HepG2 (cell line): ENCODE data around the gene MTUS2. TPM values are rescaled to one million over a fixed set of nuclear protein-coding genes. Genes with fewer than 3 reads are reported as not detected.

Source experiments
- ATAC-seq: fragments of 200-7000 bp; cut with Tn5 transposase; 3 replicates; pipeline ENCODE4 v1.9.1; 2020; ENCODE audit warnings: mild to moderate bottlenecking, moderate library complexity
- BruUV-seq: library from RNA; stranded (reverse); fragments of 400-500 nt; replicated peaks from 2 replicates; lab custom pipeline; 2021; lab: Mats Ljungman, UMichigan
- CTCF ChIA-PET: fragments of 300-600 bp; formaldehyde crosslinking; extraction: SDS; loops from one replicate; lab custom pipeline; 2021; ENCODE audit warnings: low total read pairs, inconsistent platforms, low intra/inter-chr PET ratio; lab: Yijun Ruan, JAX
- POLR2A ChIA-PET: fragments of 350-600 bp; sonication (Branson Sonifier 250); formaldehyde crosslinking; loops from one replicate; lab custom pipeline; 2020; ENCODE audit warnings: antibody characterized with exemption, inconsistent platforms; lab: Yijun Ruan, JAX
- DNase-seq: peaks from one replicate; pipeline ENCODE4 v3.0.0-alpha.2; 2015; ENCODE audit warnings: low spot score
- FAIRE-seq: peaks from 3 replicates; lab custom pipeline; 2011; peaks lifted over from hg19 to GRCh38; lab: Jason Lieb, UNC
- H2AFZ ChIP-seq: one replicate; pipeline ENCODE4 v1.6.1; 2011; ENCODE audit warnings: low read length, inconsistent platforms
- H3K27ac ChIP-seq: fragments of 300-600 bp; 3 replicates; pipeline ENCODE4 v1.8.0; 2011; ENCODE audit warnings: mixed run types, mild to moderate bottlenecking, mixed read lengths, low read length, inconsistent platforms; ENCODE audit not compliant: insufficient read depth; ENCODE audit errors: extremely low read length
- H3K27me3 ChIP-seq, 2 experiments: fragments of 200-600 bp in 1 of 2; 2 replicates in 1 of 2; 3 replicates in 1 of 2; pipeline versions ENCODE4 v1.6.0 to v1.8.0; 2011; ENCODE audit warnings: low read length in 2 of 2, mild to moderate bottlenecking in 2 of 2, moderate library complexity in 2 of 2, inconsistent platforms in 1 of 2; ENCODE audit not compliant: insufficient read depth in 2 of 2, control insufficient read depth in 1 of 2
- H3K36me3 ChIP-seq, 2 experiments: fragments of 200-600 bp in 1 of 2; replicated peaks in 1 of 2; 2 replicates in 1 of 2; 3 replicates in 1 of 2; pipeline versions ENCODE4 v1.5.1 to v1.8.0; 2011; ENCODE audit warnings: low read length in 2 of 2, inconsistent platforms in 1 of 2; ENCODE audit not compliant: insufficient read depth in 2 of 2, control insufficient read depth in 1 of 2
- H3K4me1 ChIP-seq: 2 replicates; pipeline ENCODE4 v1.5.1; 2012; ENCODE audit warnings: low read length, inconsistent platforms; ENCODE audit not compliant: insufficient read depth
- H3K4me2 ChIP-seq: 2 replicates; pipeline ENCODE4 v1.6.0; 2011; ENCODE audit warnings: low read depth, low read length, inconsistent platforms
- H3K4me3 ChIP-seq, 3 experiments: fragments of 200-600 bp in 1 of 3; sonication (generic), shearing (Covaris generic) in 1 of 3; replicated peaks in 1 of 3; 2 replicates each; pipeline ENCODE4 v1.5.1; 2011 to 2016; ENCODE audit warnings: low read length in 3 of 3, inconsistent platforms in 2 of 3, low read depth in 2 of 3, mild to moderate bottlenecking in 2 of 3, control low read depth in 1 of 3, mixed read lengths in 1 of 3; ENCODE audit not compliant: insufficient read depth in 1 of 3
- H3K79me2 ChIP-seq: one replicate; pipeline ENCODE4 v1.6.1; 2011; ENCODE audit warnings: low read length, inconsistent platforms; ENCODE audit not compliant: insufficient read depth
- H3K9ac ChIP-seq: 2 replicates; pipeline ENCODE4 v1.6.0; 2011; ENCODE audit warnings: mild to moderate bottlenecking, low read depth, low read length, inconsistent platforms; ENCODE audit not compliant: insufficient read depth
- H3K9me3 ChIP-seq: 2 replicates; pipeline ENCODE4 v1.5.1; 2012; ENCODE audit warnings: mild to moderate bottlenecking, low read length
- H4K20me1 ChIP-seq: 2 replicates; pipeline ENCODE4 v1.6.0; 2011; ENCODE audit warnings: inconsistent platforms, mild to moderate bottlenecking, low read length, moderate library complexity; ENCODE audit not compliant: insufficient read depth
- GTF2F1 ChIP-seq: fragments of 150-350 bp; IDR thresholded peaks from 2 replicates; pipeline ENCODE4 v1.6.1; 2014; ENCODE audit warnings: low read length
- HNRNPLL ChIP-seq: fragments of 200-400 bp; formaldehyde crosslinking; IDR thresholded peaks from 2 replicates; pipeline ENCODE4 v1.6.1; 2017; ENCODE audit warnings: mild to moderate bottlenecking, low read depth, low read length; ENCODE audit not compliant: poor library complexity, severe bottlenecking
- NCOR1 ChIP-seq: fragments of 200-600 bp; sonication (generic); IDR thresholded peaks from 2 replicates; pipeline ENCODE4 v1.7.0; 2017; ENCODE audit warnings: antibody characterized with exemption, low read length, borderline replicate concordance
- SMAD1 ChIP-seq: sonication (generic); formaldehyde crosslinking; IDR thresholded peaks from 2 replicates; pipeline ENCODE4 v1.4.0; 2020; ENCODE audit warnings: missing genetic modification reagents, low read depth, mild to moderate bottlenecking, borderline replicate concordance
- SP1 ChIP-seq, 2 experiments: fragments of 450-650 bp in 1 of 2; sonication (generic) in 1 of 2; formaldehyde crosslinking in 1 of 2; IDR thresholded peaks; 2 replicates each; pipeline versions ENCODE4 v1.4.0 to v1.6.1; 2016 to 2020; ENCODE audit warnings: missing genetic modification reagents in 1 of 2
- ZNF619 ChIP-seq: sonication (generic); formaldehyde crosslinking; IDR thresholded peaks from 2 replicates; pipeline ENCODE4 v1.4.0; 2020; ENCODE audit warnings: mild to moderate bottlenecking, missing genetic modification reagents
- ZNF773 ChIP-seq: sonication (generic); formaldehyde crosslinking; IDR thresholded peaks from 2 replicates; pipeline ENCODE4 v1.4.0; 2020; ENCODE audit warnings: missing genetic modification reagents, borderline replicate concordance
- ZNF777 ChIP-seq: sonication (generic); formaldehyde crosslinking; IDR thresholded peaks from 2 replicates; pipeline ENCODE4 v1.4.0; 2020; ENCODE audit warnings: missing genetic modification reagents
- ZNF788 ChIP-seq: sonication (generic); formaldehyde crosslinking; IDR thresholded peaks from 2 replicates; pipeline ENCODE4 v1.5.0; 2020; ENCODE audit warnings: mild to moderate bottlenecking, missing genetic modification reagents, borderline replicate concordance
- WGBS: methylation state at CpG from one replicate; pipeline ENCODE4 v1.1.6; 2017; ENCODE audit warnings: low lambda C conversion rate; 5-methylcytosine and 5-hydroxymethylcytosine counted together
- in situ Hi-C: cut with HindIII; loops from 2 replicates; pipeline ENCODE4 v1.10.0; 2017; ENCODE audit warnings: low pct_unique_long_range_greater_than_20kb; ENCODE audit not compliant: extremely low pct_ligation_motif_present
- intact Hi-C: fragments of 100-400 bp; cut with micrococcal nuclease; formaldehyde crosslinking; loops from one replicate; pipeline ENCODE4 v1.10.0; 2022; ENCODE audit not compliant: unreplicated experiment
- polyA plus RNA-seq, 8 experiments: library from polyadenylated mRNA; depleted of rRNA in 3 of 8; stranded (reverse) in 7 of 8; unstranded in 1 of 8; fragments of >200 nt; fragmentation: Illumina TruSeq in 4 of 8; extraction: Trizol in 4 of 8; gene quantifications; 2 replicates each; pipeline versions ENCODE4 v1.2.1 to v1.2.3, GENCODE V29; 2011 to 2016; ENCODE audit warnings: low read depth in 4 of 8, missing spikeins in 1 of 8, mixed read lengths in 1 of 8; ENCODE audit not compliant: insufficient read depth in 1 of 8
- total RNA-seq, 5 experiments: library from RNA; depleted of rRNA; stranded (reverse); fragments of >200 nt; fragmentation: Illumina TruSeq; extraction: Trizol; gene quantifications; 2 replicates each; pipeline ENCODE4 v1.2.3, GENCODE V29; 2016; ENCODE audit warnings: low read depth in 1 of 5
- TF ChIP-seq, protein P1 (sequence below): sonication (generic); formaldehyde crosslinking; IDR thresholded peaks from 2 replicates; pipeline ENCODE4 v1.4.0; 2020; ENCODE audit warnings: missing genetic modification reagents, borderline replicate concordance
- TF ChIP-seq, protein P2 (sequence below): sonication (generic); formaldehyde crosslinking; IDR thresholded peaks from 2 replicates; pipeline ENCODE4 v1.4.0; 2020; ENCODE audit warnings: missing genetic modification reagents
- TF ChIP-seq, protein P3 (sequence below): IDR thresholded peaks from 2 replicates; pipeline ENCODE4 v1.6.1; 2016; ENCODE audit warnings: missing biosample characterization, missing genetic modification reagents, low read depth

Gene MTUS2
- total and polyA plus RNA-seq, 2 of the 13 experiments (the other 11 are each of a cell fraction or from before 2014, with no cell fraction given): not detected

DNA sequence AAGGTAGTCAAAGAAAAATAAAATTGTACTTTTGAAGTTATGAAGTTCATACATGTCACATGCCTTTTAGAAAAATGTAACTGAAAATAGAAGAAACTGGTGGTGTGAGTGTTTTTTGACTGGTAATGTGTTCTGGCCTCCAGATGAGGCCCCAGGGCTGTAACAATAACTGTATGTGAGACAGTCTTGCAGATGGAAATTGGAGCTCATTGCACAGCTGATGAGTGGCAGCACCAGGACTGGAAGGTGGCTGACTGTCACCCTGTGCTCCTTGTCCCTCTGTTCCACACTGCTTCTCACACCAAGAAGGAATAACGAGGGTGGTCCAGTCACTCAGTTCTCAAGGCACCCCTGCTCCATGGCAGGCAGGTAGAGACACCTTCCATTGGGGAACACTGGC, 559.7 kb downstream of the MTUS2 start:
- Histone ChIP-seq H3K36me3 (no peaks in the 10 kb centered on the region), H4K20me1 (no peaks in the 10 kb centered on the region), H3K9me3 (peaks cover 10% of the 10 kb centered on the region), H3K4me3 (no peak overlapping the region), H3K4me2 (no peak overlapping the region), H3K27me3 (no peaks in the 10 kb centered on the region), H3K27ac (no peak overlapping the region), H3K9ac (no peak overlapping the region), H2AFZ (no peak overlapping the region), H3K79me2 (no peaks in the 10 kb centered on the region), H3K4me1 (no peaks in the 10 kb centered on the region)
- intact Hi-C loops: no loop called here
- TF ChIP-seq SP1 (IDR thresholded peaks at IDR 0.05) (no peak), SP1 (CRISPR knock-in tag; IDR thresholded peaks at IDR 0.05) (no peak)
- in situ Hi-C loops: loop anchor here (10.0 kb wide), 1 partner anchor 555 kb away; the partner anchor contains the start of gene MTUS2
- WGBS: no CpG with 5 or more reads among the region's 1 CpG
- FAIRE-seq (no peak), ATAC-seq (no peak), DNase-seq (no peak)
- no TSS peak for BruUV-seq
- CTCF ChIA-PET: no interaction called here
- POLR2A ChIA-PET: no interaction called here

DNA sequence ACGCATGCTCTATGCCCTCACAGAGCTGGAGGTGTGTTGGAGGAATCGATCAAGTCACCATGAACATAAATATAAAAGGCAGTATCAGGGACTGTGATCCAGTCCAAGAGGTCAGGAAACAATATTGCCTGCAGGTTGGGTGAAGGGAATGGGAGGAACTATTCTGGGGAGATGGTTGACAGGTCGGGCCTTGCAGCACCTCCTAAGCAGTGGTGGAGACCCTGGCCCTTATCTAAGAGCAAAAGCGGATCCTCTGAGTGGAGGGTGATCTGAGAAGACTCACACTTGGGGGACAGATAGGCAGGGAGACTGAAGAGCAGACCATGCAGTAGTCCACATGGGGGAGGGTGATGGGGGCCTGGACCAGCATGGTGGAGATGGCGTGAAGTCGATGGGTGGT, 561.9 kb downstream of the MTUS2 start:
- Histone ChIP-seq H3K4me1 (no peaks in the 10 kb centered on the region), H3K27me3 (no peaks in the 10 kb centered on the region), H3K4me2 (no peak overlapping the region), H2AFZ (no peak overlapping the region), H3K79me2 (no peaks in the 10 kb centered on the region), H3K4me3 (no peak overlapping the region), H3K9me3 (peaks cover 10% of the 10 kb centered on the region), H4K20me1 (no peaks in the 10 kb centered on the region), H3K9ac (no peak overlapping the region), H3K27ac (no peak overlapping the region), H3K36me3 (no peaks in the 10 kb centered on the region)
- DNase-seq (no peak), ATAC-seq (no peak), FAIRE-seq (no peak)
- intact Hi-C loops (no loop called here), in situ Hi-C loops (no loop called here)
- CTCF ChIA-PET: no interaction called here
- BruUV-seq: no TSS peak
- POLR2A ChIA-PET: no interaction called here
- 58% methylated on average over 6 of the region's 6 CpGs for WGBS
- TF ChIP-seq ZNF773 (CRISPR knock-in tag): no peak
- TF ChIP-seq, protein P1, sequence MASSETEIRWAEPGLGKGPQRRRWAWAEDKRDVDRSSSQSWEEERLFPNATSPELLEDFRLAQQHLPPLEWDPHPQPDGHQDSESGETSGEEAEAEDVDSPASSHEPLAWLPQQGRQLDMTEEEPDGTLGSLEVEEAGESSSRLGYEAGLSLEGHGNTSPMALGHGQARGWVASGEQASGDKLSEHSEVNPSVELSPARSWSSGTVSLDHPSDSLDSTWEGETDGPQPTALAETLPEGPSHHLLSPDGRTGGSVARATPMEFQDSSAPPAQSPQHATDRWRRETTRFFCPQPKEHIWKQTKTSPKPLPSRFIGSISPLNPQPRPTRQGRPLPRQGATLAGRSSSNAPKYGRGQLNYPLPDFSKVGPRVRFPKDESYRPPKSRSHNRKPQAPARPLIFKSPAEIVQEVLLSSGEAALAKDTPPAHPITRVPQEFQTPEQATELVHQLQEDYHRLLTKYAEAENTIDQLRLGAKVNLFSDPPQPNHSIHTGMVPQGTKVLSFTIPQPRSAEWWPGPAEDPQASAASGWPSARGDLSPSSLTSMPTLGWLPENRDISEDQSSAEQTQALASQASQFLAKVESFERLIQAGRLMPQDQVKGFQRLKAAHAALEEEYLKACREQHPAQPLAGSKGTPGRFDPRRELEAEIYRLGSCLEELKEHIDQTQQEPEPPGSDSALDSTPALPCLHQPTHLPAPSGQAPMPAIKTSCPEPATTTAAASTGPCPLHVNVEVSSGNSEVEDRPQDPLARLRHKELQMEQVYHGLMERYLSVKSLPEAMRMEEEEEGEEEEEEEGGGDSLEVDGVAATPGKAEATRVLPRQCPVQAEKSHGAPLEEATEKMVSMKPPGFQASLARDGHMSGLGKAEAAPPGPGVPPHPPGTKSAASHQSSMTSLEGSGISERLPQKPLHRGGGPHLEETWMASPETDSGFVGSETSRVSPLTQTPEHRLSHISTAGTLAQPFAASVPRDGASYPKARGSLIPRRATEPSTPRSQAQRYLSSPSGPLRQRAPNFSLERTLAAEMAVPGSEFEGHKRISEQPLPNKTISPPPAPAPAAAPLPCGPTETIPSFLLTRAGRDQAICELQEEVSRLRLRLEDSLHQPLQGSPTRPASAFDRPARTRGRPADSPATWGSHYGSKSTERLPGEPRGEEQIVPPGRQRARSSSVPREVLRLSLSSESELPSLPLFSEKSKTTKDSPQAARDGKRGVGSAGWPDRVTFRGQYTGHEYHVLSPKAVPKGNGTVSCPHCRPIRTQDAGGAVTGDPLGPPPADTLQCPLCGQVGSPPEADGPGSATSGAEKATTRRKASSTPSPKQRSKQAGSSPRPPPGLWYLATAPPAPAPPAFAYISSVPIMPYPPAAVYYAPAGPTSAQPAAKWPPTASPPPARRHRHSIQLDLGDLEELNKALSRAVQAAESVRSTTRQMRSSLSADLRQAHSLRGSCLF: no peak
- no peak for TF ChIP-seq ZNF619 (CRISPR knock-in tag)
- TF ChIP-seq, protein P2, sequence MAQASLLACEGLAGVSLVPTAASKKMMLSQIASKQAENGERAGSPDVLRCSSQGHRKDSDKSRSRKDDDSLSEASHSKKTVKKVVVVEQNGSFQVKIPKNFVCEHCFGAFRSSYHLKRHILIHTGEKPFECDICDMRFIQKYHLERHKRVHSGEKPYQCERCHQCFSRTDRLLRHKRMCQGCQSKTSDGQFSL (CRISPR knock-in tag): no peak
- no peak for TF ChIP-seq NCOR1
- TF ChIP-seq, protein P3, sequence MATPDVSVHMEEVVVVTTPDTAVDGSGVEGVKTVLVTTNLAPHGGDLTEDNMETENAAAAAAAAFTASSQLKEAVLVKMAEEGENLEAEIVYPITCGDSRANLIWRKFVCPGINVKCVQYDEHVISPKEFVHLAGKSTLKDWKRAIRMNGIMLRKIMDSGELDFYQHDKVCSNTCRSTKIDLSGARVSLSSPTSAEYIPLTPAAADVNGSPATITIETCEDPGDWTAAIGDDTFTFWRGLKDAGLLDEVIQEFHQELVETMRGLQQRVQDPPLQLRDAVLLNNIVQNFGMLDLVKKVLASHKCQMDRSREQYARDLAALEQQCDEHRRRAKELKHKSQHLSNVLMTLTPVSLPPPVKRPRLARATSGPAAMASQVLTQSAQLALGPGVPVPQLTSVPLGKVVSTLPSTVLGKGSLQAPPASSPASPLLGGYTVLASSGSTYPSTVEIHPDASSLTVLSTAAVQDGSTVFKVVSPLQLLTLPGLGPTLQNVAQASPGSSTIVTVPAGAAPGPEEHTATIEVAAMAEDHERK (CRISPR knock-in tag): no peak
- no peak for TF ChIP-seq ZNF777 (CRISPR knock-in tag)
- TF ChIP-seq HNRNPLL: no peak
- TF ChIP-seq SMAD1 (CRISPR knock-in tag): no peak
- TF ChIP-seq GTF2F1: no peak
- no peak for TF ChIP-seq ZNF788 (CRISPR knock-in tag)
